Body of pancreas (tissue), 4 donors: ENCODE measurements around the gene DGKI. TPM values are rescaled to one million over a fixed set of nuclear protein-coding genes. Genes with fewer than 3 reads are reported as not detected.
A peak's percentile ranks its signal among the peaks of the same experiment; 100 is the strongest.

Experiments
- ATAC-seq: fragments of 150-250 bp; one replicate; pipeline ENCODE4 v1.9.1; 2016
- DNase-seq, 4 donors: peaks; one replicate each; pipeline ENCODE4 v3.0.0-alpha.2; 2019
- H3K27ac ChIP-seq, 4 donors: fragments of 200-600 bp; sonication (generic); 1 replicate in 3 of 4; 2 replicates in 1 of 4; pipeline versions ENCODE4 v1.5.1 to v1.6.1; 2016 to 2019; ENCODE audit warnings: mild to moderate bottlenecking in 1 of 4, mixed read lengths in 1 of 4, moderate library complexity in 1 of 4
- H3K27me3 ChIP-seq, 2 donors: fragments of 200-600 bp; sonication (generic); one replicate each; pipeline ENCODE4 v1.6.0; 2016; ENCODE audit warnings: mild to moderate bottlenecking in 1 of 2
- H3K36me3 ChIP-seq, 2 donors: fragments of 200-600 bp; sonication (generic); replicated peaks in 1 of 2; 2 replicates each; pipeline ENCODE4 v1.5.1; 2016; ENCODE audit warnings: low read depth in 2 of 2; ENCODE audit not compliant: insufficient read depth in 1 of 2
- H3K4me1 ChIP-seq: fragments of 200-600 bp; sonication (generic); one replicate; pipeline ENCODE4 v1.6.0; 2016
- H3K4me3 ChIP-seq, 2 donors: fragments of 200-600 bp; sonication (generic); 1 replicate in 1 of 2; 2 replicates in 1 of 2; pipeline ENCODE4 v1.5.1; 2016 to 2019
- H3K9me3 ChIP-seq, 3 donors: fragments of 200-600 bp; sonication (generic); 1 replicate in 2 of 3; 2 replicates in 1 of 3; pipeline ENCODE4 v1.5.1; 2016
- POLR2A ChIP-seq, 3 donors: fragments of 450-650 bp; IDR thresholded peaks; one replicate each; pipeline ENCODE4 v1.6.1; 2016; ENCODE audit warnings: antibody characterized with exemption in 3 of 3, mild to moderate bottlenecking in 2 of 3
- WGBS, 2 donors: methylation state at CpG; one replicate each; pipeline ENCODE4 v1.1.5; 2017; 5-methylcytosine and 5-hydroxymethylcytosine counted together
- intact Hi-C: fragments of 100-400 bp; cut with DNase I; formaldehyde crosslinking; loops from one replicate; pipeline ENCODE4 v1.15.1; 2023
- total RNA-seq, 2 donors: library from RNA; depleted of rRNA; stranded (reverse); fragments of >200 nt; gene quantifications; one replicate each; pipeline ENCODE4 v1.1.0, GENCODE V29; 2016
- TF ChIP-seq, protein P1 (sequence below), 7 experiments: fragments of 450-650 bp in 4 of 7; fragments of 200-600 bp in 3 of 7; sonication (generic) in 3 of 7; IDR thresholded peaks; one replicate each; pipeline ENCODE4 v1.5.1; 2016 to 2019; ENCODE audit warnings: antibody characterized with exemption in 7 of 7

The DGKI gene
- total RNA-seq, 2 donors from 2014 or later: 2.6 TPM; not detected in 1

DNA sequence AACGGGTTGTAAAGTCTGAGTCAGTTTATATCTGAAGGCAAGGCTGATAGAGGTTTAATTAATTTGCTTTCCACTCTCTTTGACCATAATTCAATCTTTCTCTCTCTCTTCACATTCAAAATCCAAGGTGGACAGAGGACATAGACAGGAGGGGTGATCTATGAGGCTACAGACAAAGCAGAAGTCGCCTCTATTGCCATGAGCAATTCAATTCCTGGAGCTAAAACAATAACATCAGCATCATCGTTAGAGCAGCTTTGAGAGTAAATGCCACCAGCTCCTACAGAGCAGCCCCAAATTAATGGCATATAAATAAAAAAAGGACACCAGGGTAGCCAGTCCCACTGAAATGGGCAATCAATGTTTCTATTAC lies 93.2 kb downstream of the DGKI start:
- no peak for ATAC-seq
- peaks cover 15% of the 10 kb centered on the region for H3K4me1 ChIP-seq

DNA sequence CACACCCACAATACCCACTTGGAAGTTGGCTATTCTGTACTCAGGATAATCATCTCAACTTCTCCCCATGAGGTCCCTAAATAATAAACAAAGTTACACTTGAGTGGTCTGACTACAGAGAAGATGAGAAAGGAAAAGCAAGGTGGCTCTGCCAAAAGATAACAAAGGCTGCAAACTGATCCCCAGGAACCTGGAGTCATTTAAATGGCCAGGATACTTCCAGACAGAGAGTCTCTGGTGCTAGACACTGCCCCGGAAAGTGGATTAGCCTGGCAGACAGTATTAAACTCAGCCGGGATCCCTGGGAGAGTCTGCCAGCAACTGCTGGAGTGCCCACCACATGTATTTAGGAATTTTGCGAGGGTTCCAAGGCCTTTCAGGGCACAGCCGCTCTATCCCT lies 93.7 kb downstream of the DGKI start:
- intact Hi-C loops: no loop called here
- no peak overlapping the region for H3K27ac ChIP-seq
- WGBS, 2 donors: 50 to 80% methylated on average over 4 of the region's 4 CpGs

More for the DNA sequence above, 93.2 kb downstream of the DGKI start:
- 52 to 66% methylated on average over 3 of the region's 3 CpGs for WGBS, 2 donors
- H3K36me3 ChIP-seq: no peaks in the 10 kb centered on the region
- no peak overlapping the region for H3K4me3 ChIP-seq
- H3K9me3 ChIP-seq: no peaks in the 10 kb centered on the region
- no peak for TF ChIP-seq POLR2A (IDR thresholded peaks at IDR 0.05)
- TF ChIP-seq, protein P1, sequence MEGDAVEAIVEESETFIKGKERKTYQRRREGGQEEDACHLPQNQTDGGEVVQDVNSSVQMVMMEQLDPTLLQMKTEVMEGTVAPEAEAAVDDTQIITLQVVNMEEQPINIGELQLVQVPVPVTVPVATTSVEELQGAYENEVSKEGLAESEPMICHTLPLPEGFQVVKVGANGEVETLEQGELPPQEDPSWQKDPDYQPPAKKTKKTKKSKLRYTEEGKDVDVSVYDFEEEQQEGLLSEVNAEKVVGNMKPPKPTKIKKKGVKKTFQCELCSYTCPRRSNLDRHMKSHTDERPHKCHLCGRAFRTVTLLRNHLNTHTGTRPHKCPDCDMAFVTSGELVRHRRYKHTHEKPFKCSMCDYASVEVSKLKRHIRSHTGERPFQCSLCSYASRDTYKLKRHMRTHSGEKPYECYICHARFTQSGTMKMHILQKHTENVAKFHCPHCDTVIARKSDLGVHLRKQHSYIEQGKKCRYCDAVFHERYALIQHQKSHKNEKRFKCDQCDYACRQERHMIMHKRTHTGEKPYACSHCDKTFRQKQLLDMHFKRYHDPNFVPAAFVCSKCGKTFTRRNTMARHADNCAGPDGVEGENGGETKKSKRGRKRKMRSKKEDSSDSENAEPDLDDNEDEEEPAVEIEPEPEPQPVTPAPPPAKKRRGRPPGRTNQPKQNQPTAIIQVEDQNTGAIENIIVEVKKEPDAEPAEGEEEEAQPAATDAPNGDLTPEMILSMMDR (IDR thresholded peaks at IDR 0.05): no peak
- DNase-seq: no peak
- no peaks in the 10 kb centered on the region for H3K27me3 ChIP-seq
- intact Hi-C loops: no loop called here
- no peak overlapping the region for H3K27ac ChIP-seq

DNA sequence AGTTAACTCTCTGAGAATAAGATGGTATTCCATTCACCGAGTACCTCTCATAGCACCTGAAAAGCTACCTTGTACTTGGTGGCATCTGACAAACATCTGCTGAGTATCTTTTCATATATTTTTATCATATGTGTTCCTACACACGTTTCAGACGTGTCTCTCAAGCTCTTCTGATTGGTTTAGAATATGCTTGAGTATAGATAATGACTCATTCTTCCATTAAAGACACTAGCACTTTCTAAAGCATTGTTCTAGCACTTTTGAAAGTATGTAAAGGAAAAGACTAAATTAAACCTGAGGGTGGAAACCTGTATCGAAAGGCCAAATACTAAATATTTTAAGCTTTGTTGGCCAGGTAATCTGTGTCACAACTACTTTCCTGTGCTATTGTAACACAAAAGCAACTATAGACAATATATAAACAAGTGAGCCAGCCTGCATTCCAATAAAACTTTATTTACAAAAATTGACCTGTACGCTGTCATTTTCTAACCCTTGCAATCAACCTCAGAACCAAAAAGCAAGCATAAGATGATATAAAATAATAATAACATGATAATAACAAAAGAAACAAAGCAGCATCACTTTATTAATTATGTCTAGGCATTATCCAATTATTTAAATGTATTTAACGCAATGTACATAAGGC lies 95.3 kb downstream of the DGKI start:
- Histone ChIP-seq H3K27me3 (no peaks in the 10 kb centered on the region), H3K4me1 (peaks cover 25% of the 10 kb centered on the region), H3K9me3 (no peaks in the 10 kb centered on the region), H3K4me3 (no peak overlapping the region), H3K36me3 (no peaks in the 10 kb centered on the region), H3K27ac (no peak overlapping the region)
- intact Hi-C loops: no loop called here
- no peak for TF ChIP-seq POLR2A (IDR thresholded peaks at IDR 0.05)
- TF ChIP-seq, protein P1 (IDR thresholded peaks at IDR 0.05): no peak
- DNase-seq (no peak), ATAC-seq (no peak)
- 78 to 82% methylated on average over 6 of the region's 6 CpGs for WGBS, 2 donors

More for the DNA sequence above, 93.7 kb downstream of the DGKI start:
- Histone ChIP-seq H3K4me3 (no peak overlapping the region), H3K27me3 (no peaks in the 10 kb centered on the region), H3K36me3 (no peaks in the 10 kb centered on the region), H3K4me1 (peaks cover 15% of the 10 kb centered on the region), H3K9me3 (no peaks in the 10 kb centered on the region)
- DNase-seq: no peak
- TF ChIP-seq, protein P1 (IDR thresholded peaks at IDR 0.05): no peak
- TF ChIP-seq POLR2A (IDR thresholded peaks at IDR 0.05): no peak
- no peak for ATAC-seq

DNA sequence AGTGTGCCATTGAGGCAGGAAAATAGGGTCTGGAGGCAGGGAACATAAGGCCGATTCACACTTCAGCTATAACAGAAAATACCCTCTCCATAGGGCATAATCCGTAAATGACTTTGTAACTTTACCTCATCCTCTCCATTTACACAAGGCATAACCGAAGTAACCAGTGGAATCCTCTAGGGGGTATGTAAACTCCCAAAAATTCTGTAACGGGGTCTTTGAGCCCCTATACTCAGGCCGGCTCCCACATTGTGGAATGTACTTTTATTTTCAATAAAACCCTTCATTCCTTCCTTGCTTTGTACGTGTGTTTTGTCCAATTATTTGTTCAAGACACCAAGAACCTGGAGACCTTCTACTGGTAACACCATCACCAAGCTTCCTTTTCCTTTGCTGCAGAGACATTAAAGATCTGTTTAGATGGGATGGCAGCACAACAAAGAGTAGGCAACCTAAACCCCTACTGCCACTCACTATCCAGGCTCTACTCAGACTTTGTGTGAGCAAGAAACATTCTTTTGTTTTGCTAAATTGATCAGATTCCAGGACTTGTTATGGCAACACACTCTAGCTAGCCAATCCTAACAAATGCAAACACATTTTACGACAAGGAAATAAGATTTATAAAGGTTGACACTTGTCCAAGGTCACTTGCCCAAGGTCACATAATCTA lies 99.3 kb downstream of the DGKI start:
- intact Hi-C loops: no loop called here
- no peaks in the 10 kb centered on the region for H3K36me3 ChIP-seq
- peak overlapping the region in 2 of 4 donors; percentile 36 to 42 for H3K27ac ChIP-seq
- no peak overlapping the region for H3K4me3 ChIP-seq
- TF ChIP-seq, protein P1 (IDR thresholded peaks at IDR 0.05): no peak
- TF ChIP-seq POLR2A (IDR thresholded peaks at IDR 0.05): no peak
- H3K9me3 ChIP-seq: no peaks in the 10 kb centered on the region
- DNase-seq: no peak
- 62% methylated on average over 7 of the region's 7 CpGs for WGBS, 2 donors
- ATAC-seq: peak; percentile 74
- no peaks in the 10 kb centered on the region for H3K27me3 ChIP-seq
- peaks cover 10% of the 10 kb centered on the region for H3K4me1 ChIP-seq
